C4-2B (cell line): ENCODE measurements around the gene RNF144A.

Experiments used
- ZFX ChIP-seq: fragments of 450-650 bp; IDR thresholded peaks from 2 replicates; pipeline ENCODE4 v1.6.1; 2017
- TF ChIP-seq, protein P1 (sequence below): fragments of 450-650 bp; conservative IDR thresholded peaks from 2 replicates; pipeline ENCODE4 v1.5.1; 2017; ENCODE audit warnings: mild to moderate bottlenecking

GRCh38 chr2:7011356-7012083, 94.3 kb downstream of the RNF144A start:
- TF ChIP-seq, protein P1, sequence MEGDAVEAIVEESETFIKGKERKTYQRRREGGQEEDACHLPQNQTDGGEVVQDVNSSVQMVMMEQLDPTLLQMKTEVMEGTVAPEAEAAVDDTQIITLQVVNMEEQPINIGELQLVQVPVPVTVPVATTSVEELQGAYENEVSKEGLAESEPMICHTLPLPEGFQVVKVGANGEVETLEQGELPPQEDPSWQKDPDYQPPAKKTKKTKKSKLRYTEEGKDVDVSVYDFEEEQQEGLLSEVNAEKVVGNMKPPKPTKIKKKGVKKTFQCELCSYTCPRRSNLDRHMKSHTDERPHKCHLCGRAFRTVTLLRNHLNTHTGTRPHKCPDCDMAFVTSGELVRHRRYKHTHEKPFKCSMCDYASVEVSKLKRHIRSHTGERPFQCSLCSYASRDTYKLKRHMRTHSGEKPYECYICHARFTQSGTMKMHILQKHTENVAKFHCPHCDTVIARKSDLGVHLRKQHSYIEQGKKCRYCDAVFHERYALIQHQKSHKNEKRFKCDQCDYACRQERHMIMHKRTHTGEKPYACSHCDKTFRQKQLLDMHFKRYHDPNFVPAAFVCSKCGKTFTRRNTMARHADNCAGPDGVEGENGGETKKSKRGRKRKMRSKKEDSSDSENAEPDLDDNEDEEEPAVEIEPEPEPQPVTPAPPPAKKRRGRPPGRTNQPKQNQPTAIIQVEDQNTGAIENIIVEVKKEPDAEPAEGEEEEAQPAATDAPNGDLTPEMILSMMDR, result no peak
- no peak for TF ChIP-seq ZFX
